GM19468 (cell line): Measurements from ENCODE around the gene GOLPH3.
A peak's percentile ranks its signal among the peaks of the same experiment; 100 is the strongest.
"Not testable (repeated sequence)": the region's sequence is repeated elsewhere in the genome, so short reads cannot be mapped to it uniquely, and the experiment has no call there.

Source experiments
- ATAC-seq: cut with Tn5 transposase; IDR thresholded peaks from one replicate; pipeline ENCODE4 v1.9.1; 2021; ENCODE audit warnings: mild to moderate bottlenecking, moderate library complexity, moderate number of reproducible peaks; ENCODE audit not compliant: unreplicated experiment; ENCODE audit errors: extremely low read depth

GOLPH3 gene

DNA sequence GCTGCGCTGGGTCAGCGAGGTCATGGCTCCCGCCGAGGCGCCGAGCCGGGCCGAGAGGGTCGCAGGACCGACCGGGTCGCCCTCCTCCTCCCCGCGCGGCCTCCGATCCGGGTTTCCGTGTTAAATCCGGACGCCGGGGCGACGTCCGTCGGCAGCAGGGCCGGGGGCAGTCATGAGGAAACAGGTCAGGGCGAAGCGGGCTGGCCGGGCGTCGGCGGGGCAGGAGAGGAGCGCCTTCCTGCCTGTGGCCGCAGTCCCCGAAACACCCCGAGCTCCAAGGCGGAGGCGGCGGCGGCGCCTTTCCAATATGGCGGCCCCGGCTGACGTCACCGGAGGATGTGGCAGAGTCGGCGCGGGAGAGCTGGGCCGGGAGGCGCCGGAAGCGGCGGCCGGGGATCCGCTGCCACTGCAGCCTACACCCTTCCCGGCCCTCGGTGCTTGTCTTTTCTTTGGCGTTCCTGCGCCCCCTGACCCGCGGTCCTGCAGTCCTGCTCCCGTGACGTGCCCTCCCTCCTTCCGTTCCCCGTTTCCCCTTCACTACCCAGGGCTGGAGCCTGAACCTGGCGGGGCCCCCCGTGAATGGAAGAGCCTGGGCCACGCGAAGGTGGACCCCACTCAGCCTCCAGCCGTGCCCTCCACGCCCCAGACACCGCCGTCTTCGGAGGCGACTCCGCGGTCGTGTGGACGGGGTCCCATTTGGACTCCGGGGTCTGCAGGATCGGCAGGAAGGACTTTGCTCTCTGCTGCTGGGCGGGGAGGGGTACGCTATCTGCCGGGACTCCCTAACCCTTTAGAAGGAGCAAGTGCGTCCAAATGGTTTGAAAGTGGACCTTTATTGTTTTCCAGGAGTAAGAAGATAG is at the start of gene GOLPH3:
Gene GOLPH3, minus strand, starts transcription at position 309 of the 860 bp plus-strand sequence. Its CDS starts 285 bp downstream, at position 24.
- ATAC-seq = peak; percentile 69

DNA sequence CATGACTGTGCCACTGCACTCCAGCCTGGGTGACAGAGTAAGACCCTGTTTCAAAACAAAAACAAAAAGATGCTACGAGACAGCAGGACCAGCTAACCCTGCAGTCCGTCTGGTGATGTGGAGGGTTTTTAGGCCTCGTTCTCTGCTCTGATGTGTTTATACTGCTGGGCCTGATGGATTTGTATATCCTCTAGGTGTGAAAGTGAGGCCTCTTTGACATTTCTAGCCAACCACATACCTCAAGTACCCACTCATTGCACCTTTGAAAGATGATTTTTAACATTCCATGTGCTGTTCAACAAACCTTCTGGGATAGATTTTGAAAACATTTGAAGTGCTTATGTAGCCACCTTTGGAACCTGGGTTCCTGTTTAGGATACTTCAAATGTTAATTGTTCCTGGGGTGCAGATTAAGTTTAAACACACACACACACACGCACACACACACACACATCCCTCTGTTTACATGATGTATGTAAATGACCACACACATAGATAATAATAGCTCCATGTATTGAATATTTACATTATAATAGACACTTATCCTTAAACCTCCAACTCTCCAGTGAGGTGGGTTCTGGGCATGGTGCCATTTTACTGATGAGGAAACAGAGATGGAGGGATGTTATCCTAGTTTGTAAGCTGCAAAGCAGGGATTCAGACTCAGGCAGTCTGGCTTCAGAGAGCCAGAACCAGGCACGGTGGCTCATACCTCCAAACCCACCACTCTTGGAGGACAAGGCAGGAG is 48.8 kb upstream of the GOLPH3 start:
- no peak for ATAC-seq

DNA sequence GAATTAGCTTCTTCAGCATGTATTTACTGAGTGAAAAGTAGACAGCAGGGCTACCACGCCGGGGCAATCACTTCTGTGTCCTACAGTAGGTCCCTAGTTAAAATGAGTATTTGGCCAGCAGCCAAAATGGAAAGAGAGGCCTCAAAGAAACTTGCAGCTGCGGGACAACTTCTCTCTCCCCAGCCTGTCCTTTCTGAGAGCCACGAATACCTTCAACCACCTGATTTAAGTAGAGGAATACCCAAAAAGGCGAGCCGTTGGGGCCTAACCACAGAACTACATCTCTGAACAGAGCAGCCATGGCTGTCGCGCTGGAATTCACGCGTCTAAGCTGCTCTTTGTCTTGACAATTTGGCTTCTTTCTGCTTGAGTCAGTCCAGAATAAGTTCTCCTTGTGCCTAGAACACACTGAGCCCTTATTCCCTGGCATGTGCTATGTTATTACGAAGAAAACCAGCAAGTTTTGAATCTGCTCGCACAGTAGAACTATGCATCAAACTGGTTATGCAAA is 43.8 kb upstream of the GOLPH3 start:
- ATAC-seq = no peak

DNA sequence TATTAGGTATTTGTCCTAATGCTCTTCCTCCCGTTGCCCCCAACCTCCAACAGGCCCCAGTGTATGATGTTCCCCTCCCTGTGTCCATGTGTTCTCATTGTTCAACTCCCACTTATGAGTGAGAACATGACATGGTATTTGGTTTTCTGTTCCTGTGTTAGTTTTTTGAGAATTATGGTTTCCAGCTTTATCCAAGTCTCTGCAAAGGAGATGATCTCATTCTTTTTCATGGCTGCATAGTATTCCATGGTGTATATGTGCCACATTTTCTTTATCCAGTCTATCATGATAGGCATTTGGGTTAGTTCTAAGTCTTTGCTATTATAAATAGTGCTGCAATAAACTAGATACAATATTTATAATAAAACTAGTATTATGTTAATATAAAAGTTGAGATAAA is 40.2 kb upstream of the GOLPH3 start:
- not testable (repeated sequence) for ATAC-seq

DNA sequence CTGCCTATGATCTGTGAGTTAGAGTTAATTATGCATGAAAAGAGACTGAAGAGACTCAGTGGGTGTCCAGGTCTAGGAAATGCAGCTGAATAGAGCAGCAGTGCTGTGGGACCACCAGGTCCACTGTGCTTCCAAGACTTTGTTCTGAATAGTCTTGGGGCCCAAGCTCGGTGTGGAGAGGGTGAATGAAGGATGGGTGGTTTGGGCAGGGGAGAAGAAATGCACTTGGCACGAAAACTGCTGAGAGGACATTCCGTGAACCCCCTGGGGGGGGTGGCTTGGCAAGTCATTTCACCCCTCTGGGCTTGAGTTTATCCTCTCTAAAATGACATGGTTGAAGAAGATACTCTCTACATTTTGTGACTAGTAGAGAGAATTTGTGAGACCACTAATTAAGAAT is 36.0 kb upstream of the GOLPH3 start:
- ATAC-seq = no peak

DNA sequence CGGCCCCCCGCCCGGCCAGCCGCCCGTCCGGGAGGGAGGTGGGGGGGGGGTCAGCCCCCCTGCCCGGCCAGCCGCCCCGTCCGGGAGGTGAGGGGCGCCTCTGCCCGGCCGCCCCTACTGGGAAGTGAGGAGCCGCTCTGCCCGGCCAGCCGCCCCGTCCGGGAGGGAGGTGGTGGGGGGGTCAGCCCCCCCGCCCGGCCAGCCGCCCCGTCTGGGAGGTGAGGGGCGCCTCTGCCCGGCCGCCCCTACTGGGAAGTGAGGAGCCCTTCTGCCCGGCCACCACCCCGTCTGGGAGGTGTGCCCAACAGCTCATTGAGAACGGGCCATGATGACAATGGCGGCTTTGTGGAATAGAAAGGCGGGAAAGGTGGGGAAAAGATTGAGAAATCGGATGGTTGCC is 34.7 kb upstream of the GOLPH3 start:
- not testable (repeated sequence) for ATAC-seq

DNA sequence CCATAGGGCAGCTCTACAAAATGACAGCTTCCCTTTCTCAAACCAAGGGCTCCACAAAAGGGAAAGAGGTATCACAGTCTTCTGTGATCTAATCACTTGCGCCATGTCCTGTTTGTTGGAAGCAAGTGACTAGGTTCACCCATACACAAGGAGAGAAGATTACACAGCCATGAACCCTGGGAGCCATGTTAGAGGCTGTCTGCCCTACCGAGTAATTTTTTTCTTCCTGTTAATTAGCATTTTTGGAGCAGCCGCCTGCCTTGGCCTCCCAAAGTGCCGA is 33.2 kb upstream of the GOLPH3 start:
- ATAC-seq = no peak

DNA sequence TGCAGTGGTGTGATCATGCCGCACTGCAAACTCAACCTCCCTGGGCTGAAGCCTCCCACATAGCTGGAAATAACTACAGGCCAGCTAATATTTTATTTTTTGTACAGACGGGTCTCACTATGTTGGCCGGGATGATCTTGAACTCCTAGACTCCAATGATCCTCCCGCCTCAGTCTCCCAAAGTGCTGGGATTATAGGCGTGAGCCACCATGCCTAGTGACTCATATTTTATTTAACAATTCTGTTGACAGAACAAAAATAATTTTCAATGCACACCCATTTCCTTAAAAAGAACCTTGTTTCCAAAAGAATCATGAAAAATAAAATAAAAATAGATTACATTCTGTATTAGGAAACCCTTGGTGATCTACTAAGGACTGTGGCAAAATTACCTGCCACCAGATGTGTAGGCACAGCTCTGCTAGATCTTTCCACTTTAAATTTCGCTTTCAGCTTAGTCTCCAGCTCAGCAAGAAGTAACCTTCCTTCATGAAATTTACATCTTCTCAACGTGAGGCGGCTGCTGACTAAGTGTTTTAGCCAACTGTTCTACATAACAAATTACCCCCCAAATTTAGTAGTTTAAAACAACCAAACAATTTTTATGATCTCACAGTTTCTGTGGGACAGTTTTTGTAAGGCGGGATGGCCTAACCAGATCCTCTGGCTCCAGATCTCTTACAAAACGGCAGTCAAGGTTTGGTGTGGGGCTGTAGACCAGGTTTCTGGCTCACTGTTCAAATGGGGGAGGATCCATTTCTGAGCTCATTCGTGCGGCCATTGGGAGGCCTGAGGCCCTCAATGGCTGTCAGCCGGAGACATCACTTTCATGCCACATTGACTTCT is 32.6 kb upstream of the GOLPH3 start:
- no peak for ATAC-seq

DNA sequence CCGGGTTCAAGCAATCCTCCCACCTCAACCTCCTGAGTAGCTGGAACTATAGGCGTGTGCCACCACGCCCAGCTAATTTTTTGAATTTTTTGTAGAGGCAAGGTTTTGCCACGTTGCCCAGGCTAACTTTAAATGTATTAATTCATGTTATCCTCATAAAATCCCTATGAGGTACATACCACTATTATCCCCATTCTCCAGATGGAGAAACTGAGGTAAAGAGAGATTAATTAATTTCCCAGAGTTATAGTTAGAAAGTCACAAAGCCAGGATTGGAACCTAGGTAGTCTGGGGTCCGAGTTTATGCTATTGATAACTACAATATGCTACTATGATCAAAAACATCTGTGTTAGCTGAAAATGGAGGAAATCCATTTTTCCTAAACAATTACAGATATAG is 31.9 kb upstream of the GOLPH3 start:
- no peak for ATAC-seq

DNA sequence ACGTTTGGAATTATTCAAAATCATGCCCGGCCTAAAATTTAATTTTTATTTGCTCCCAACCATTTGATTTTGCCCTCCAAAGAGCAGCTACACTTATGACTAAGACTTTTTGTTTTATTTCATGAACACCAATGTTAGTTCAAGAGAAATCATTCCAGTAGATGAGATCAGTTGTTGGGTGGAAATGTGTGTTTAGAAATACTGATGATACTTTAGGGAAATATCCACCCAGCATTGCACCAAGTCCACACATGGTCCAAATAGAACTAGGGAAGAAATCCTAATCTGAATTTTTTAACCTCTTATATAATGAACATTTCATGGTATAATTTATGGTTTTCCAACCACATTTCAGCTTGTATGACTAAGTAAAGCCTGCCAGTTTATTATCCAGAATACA is 28.3 kb upstream of the GOLPH3 start:
- no peak for ATAC-seq

DNA sequence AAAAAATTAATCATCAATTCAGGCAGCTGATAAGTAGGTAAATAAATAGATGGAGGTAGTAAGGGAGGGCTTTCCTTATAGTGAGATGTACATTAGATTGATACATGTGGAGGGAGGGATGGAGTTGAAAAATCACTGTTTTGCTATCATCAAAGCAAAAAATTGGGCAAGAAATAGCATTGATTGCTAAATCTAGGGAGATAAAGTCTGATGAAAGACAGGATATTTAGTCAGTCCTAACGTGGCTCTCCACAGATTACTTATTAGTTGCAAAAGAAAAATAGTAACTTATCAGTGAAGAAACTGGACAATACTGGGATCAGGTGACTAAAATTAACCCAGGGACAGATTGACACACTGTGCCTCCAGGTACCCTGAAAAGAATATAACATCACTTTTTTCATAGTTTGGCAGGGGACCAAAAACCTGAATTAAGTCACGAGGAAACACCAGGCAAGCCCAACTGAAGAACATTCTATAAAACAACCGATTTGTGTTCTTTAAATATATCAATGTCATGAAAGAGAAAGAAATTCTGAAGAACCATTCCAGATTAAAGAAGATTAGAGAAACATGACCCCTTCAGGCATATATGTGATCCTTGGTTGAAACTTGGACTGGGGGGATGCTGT is 27.1 kb upstream of the GOLPH3 start:
- no peak for ATAC-seq

DNA sequence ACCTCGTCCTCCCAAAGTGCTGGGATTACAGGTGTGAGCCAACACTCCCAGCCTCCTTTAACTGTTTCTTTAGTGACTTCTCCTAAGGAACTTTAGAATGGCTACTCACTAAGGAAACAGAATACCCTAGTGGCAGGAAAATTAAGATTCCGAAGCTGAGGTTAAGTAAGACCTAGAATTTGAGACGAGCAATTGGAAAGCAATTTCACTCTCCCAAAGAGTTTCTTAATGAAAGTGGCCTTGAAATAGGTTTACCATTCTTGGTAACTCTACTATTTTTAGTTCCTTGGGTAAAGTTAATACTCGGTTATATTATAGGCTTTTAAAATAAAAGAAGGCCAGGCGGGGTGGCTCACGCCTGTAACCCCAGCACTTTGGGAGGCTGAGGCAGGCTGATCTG is 22.9 kb upstream of the GOLPH3 start:
- no peak for ATAC-seq

DNA sequence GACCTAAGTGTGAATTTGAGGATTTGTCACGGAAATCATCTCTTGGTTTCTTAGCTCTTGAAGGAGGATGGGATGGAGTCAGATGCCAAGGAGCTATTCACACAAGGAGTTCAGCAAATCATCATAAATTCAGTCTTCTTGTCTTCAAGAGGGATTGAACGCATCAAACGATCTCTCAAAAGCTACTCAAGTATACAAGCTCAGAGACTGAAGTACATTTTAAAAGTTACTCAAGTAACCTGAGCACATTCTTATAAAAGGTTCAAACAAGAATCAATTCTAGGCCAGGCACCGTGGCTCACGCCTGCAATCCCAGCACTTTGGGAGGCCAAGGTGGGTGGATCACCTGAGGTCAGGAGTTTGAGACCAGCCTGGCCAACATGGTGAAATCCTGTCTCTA is 21.1 kb upstream of the GOLPH3 start:
- no peak for ATAC-seq

DNA sequence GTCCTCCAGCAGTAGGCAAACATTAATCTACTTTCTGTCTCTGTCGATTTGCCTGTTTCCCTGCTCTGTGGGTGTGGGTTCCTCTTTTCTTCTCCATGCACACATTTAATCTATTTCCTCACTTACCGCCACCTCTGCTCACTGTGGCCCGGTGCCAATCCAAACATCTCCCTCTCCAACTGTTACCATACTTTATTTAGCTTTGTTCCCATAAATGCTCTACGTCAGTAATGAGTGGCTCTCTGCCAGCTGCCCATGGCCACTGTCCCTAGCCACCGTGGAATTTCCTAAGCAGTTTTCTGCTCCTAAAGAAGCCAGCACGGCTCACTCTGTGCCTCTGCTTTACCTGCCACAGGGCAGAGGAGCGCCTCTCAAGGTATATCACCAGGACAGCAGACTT is 19.5 kb upstream of the GOLPH3 start:
- no peak for ATAC-seq

DNA sequence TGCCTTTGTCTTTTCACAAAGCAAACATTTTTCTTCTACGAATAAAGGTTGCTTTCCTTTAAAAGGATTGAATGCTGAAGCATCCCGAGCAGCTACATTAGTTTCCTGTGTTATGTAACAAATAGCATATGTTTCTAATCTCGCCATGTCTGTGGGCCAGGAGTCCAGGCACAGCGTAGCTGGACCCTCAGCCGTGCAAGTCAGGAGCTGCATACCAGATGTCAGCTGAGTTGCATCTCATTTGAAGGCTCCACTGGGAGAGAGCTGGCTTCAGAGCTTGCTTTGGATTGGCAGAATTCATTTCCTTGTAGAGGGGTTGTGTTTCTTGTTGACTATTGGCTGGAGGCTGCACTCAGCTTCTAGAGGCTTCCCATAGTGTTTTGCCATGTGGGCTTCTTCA is 16.0 kb upstream of the GOLPH3 start:
- no peak for ATAC-seq

DNA sequence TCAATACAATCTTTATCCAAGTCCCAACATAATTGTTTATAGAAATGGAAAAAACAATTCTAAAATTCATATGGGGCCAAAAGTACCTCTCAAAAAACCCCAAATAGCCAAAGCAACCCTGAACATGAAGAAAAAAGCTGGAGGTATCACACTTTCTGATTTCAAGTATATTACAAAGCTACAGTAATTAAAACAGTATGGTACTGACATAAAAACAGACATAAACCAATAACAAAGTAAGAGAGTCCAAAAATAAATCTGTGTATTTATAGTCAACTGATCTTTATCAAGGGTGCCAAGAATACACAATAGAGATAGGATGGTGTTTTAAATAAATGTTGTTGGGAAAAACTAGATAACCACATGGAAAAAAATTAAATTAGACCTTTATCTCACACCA is 13.6 kb upstream of the GOLPH3 start:
- ATAC-seq = no peak

DNA sequence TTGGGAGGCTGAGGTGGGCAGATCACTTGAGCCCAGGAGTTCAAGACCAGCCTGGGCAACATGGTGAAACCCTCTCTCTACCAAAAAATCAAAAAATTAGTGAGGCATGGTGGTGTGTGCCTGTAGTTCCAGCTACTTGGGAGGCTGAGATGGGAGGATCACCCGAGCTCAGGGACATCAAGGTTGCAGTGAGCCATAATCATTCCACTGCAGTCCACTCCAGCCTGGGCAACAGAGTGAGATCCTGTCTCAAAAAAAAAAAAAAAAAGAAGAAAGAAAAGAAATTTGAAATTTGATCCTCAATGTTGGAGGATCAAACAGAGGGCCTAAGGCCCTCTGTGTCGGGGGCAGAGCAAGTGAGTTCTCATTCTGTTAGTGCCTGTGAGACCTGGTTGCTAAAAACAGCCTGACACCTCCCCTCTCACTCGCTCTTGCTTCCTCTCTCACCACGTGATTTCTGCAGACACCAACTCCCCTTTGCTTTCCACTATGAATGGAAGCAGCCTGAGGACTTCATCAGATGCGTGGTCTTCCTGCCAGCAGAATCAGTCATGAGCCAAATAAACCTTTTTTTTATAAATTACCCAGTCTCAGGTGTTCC is 8.4 kb upstream of the GOLPH3 start:
- no peak for ATAC-seq

DNA sequence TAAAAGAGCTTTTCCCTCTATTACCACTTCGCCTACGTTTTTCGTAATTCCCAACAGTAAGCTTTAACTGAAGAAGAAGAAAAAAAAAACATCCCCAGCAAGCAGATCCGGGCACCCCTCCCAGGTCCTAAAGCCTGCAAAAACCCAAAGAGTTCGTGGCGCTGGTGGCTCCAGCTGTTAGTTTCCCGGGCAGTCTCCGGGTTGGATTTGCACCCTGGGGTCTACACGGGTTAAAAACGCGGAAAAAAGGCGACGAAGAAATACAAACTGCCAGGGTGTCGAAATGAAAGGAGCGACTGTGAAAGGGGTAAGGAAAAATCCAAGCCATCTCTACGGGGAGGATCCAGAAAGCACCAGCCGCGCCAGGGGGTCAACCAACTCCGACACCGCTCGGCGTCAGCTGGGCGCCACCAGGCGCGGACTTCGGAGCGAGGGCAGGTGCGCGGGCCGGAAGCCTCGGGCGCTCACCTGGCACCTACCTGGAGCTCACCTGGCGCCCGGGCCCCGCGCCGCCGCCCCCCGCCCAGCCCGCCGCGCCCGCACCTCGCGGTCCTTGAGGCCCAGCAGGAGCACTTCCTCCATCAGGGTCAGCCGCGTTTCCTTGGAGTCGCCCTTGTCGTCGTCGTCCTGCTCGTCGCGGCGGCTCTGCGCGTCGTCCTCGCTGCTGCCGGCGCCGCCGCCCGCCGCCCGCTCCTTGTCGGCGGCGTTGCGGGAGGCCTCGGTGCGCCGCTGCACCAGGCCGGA is 680 bp downstream of the GOLPH3 start:
- no peak for ATAC-seq

DNA sequence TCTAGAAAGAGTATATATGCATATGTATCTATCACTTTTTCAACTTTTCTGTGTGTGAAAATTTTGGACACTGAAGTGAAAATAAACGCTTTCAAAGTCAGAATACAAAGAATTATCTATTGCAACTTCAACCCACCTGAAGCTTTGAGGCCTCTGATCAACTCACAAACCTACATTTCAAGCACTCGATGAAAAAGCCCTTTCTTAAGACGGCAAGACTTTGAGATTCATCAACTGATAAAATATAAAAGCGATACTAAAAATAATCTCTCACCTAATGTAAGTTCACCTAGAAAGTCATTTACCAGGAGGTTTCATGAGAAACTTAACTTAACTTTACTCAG is 1.2 kb downstream of the GOLPH3 start:
- ATAC-seq = no peak
